Ovary (tissue), 9 donors: Measurements from ENCODE around the gene TRRAP. TPM values are rescaled to one million over a fixed set of nuclear protein-coding genes. Genes with fewer than 3 reads are reported as not detected.

Experiments
- DNase-seq, 5 donors: peaks; one replicate each; pipeline ENCODE4 v3.0.0-alpha.2; 2019 to 2020
- H3K27ac ChIP-seq, 2 donors: fragments of 200-600 bp; one replicate each; pipeline versions ENCODE4 v1.5.1 to v1.8.0; 2019 to 2022
- H3K27me3 ChIP-seq: fragments of 200-600 bp; one replicate; pipeline ENCODE4 v1.8.0; 2022
- H3K36me3 ChIP-seq: fragments of 200-600 bp; sonication (generic); one replicate; pipeline ENCODE4 v1.5.1; 2019
- H3K4me1 ChIP-seq: one replicate; pipeline ENCODE4 v1.8.1; 2013; ENCODE audit warnings: mild to moderate bottlenecking, moderate library complexity; ENCODE audit not compliant: insufficient read depth
- H3K4me3 ChIP-seq: fragments of 200-600 bp; sonication (generic); one replicate; pipeline ENCODE4 v1.5.1; 2017
- H3K9me3 ChIP-seq, 2 donors: fragments of 200-600 bp in 1 of 2; sonication (generic) in 1 of 2; one replicate each; pipeline versions ENCODE4 v1.5.1 to v1.8.1; 2013 to 2019; ENCODE audit warnings: mild to moderate bottlenecking in 1 of 2, moderate library complexity in 1 of 2
- EP300 ChIP-seq: sonication (generic); formaldehyde crosslinking; IDR thresholded peaks from one replicate; pipeline ENCODE4 v1.6.1; 2017; ENCODE audit warnings: antibody characterized with exemption
- POLR2A ChIP-seq: fragments of 450-650 bp; IDR thresholded peaks from one replicate; pipeline ENCODE4 v1.6.1; 2017; ENCODE audit warnings: antibody characterized with exemption, mild to moderate bottlenecking, moderate library complexity
- WGBS, 3 donors: extraction: QIAGEN DNeasy Blood & Tissue Kit in 1 of 3; methylation state at CpG; one replicate each; pipeline versions ENCODE4 v1.1.5 to v1.1.7; 2013 to 2017; 5-methylcytosine and 5-hydroxymethylcytosine counted together
- intact Hi-C, 4 donors: fragments of 100-400 bp; cut with DNase I; formaldehyde crosslinking; loops; one replicate each; pipeline versions ENCODE4 v1.11.0 to v1.15.1; 2022 to 2023
- polyA plus RNA-seq, 2 donors: library from polyadenylated mRNA; stranded (reverse); fragments of 200-250 nt in 1 of 2; fragments of 350-450 nt in 1 of 2; fragmentation: Illumina TruSeq in 1 of 2; extraction: RNeasy Lipid Tissue Mini Kit (QIAGEN cat#74804) in 1 of 2; gene quantifications; one replicate each; pipeline ENCODE4 v1.2.3, GENCODE V29; 2013 to 2014
- total RNA-seq, 7 donors: library from RNA; depleted of rRNA in 2 of 7; stranded (reverse); fragments of >200 nt in 2 of 7; fragmentation: NEBNext Ultra II Directional in 3 of 7; extraction: Animal tissue kit (Norgen Biotek cat#: 25700) in 3 of 7; gene quantifications; one replicate each; pipeline versions ENCODE4 v1.1.0 to v1.2.4, GENCODE V29; 2016 to 2023
- TF ChIP-seq, protein P1 (sequence below), 3 donors: fragments of 450-650 bp in 2 of 3; fragments of 200-600 bp in 1 of 3; IDR thresholded peaks; one replicate each; pipeline versions ENCODE4 v1.5.1 to v1.8.0; 2016 to 2022; ENCODE audit warnings: antibody characterized with exemption in 3 of 3, mild to moderate bottlenecking in 1 of 3
- donor health status: DM: no; HTN: no; CAD: no; lungs with moderate emphysema.
- donor health status: DM: no; HTN: no; CAD: no.
- donor health status: Bipolar disorder and iron deficiency.
- donor health status: DM: yes; HTN: yes; CAD: no.
- donor health status: DM: no; HTN: no; CAD: no.
- donor health status: DM: yes; HTN: yes; CAD: no.

TRRAP gene
- total and polyA plus RNA-seq, 9 donors = 15.9 to 47.9 (median 36.6) TPM

GRCh38 chr7:99010281-99010680 is 131.9 kb downstream of the TRRAP start:
- peak in 1 of 5 donors; percentile 6 for DNase-seq
- Histone ChIP-seq H3K27me3 (no peaks in the 10 kb centered on the region), H3K9me3 (no peaks in the 10 kb centered on the region), H3K36me3 (no peaks in the 10 kb centered on the region), H3K27ac (no peak overlapping the region), H3K4me3 (no peak overlapping the region), H3K4me1 (peaks cover 12% of the 10 kb centered on the region)
- 66 to 78% (median 69%) methylated on average over 9 of the region's 9 CpGs for WGBS, 3 donors
- intact Hi-C loops = no loop called here
- TF ChIP-seq EP300 (no peak), POLR2A (no peak)
- TF ChIP-seq, protein P1, sequence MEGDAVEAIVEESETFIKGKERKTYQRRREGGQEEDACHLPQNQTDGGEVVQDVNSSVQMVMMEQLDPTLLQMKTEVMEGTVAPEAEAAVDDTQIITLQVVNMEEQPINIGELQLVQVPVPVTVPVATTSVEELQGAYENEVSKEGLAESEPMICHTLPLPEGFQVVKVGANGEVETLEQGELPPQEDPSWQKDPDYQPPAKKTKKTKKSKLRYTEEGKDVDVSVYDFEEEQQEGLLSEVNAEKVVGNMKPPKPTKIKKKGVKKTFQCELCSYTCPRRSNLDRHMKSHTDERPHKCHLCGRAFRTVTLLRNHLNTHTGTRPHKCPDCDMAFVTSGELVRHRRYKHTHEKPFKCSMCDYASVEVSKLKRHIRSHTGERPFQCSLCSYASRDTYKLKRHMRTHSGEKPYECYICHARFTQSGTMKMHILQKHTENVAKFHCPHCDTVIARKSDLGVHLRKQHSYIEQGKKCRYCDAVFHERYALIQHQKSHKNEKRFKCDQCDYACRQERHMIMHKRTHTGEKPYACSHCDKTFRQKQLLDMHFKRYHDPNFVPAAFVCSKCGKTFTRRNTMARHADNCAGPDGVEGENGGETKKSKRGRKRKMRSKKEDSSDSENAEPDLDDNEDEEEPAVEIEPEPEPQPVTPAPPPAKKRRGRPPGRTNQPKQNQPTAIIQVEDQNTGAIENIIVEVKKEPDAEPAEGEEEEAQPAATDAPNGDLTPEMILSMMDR (IDR thresholded peaks at IDR 0.05) = no peak

DNA sequence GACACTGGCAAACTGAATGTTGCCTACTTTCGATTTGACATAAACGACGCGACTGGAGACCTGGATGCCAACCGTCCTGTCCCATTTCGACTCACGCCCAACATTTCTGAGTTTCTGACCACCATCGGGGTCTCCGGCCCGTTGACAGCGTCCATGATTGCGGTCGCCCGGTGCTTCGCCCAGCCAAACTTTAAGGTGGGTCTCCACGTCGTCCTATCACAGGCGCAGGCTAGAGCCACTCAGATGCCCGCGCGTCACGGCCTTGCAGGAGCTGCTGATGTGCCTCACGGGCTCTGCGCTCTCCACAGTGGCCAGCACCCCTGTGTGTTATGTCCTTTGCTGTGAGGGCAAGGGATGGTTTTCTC is 133.0 kb downstream of the TRRAP start:
- H3K9me3 ChIP-seq = no peaks in the 10 kb centered on the region
- H3K4me3 ChIP-seq = no peak overlapping the region
- TF ChIP-seq, protein P1 (IDR thresholded peaks at IDR 0.05) = no peak
- TF ChIP-seq EP300 = no peak
- no peak for TF ChIP-seq POLR2A
- H3K27me3 ChIP-seq = no peaks in the 10 kb centered on the region
- H3K27ac ChIP-seq = no peak overlapping the region
- no peaks in the 10 kb centered on the region for H3K36me3 ChIP-seq
- H3K4me1 ChIP-seq = peaks cover 12% of the 10 kb centered on the region
- intact Hi-C loops = no loop called here
- DNase-seq = peak in 1 of 5 donors; percentile 14
- WGBS, 3 donors = 96 to 97% (median 97%) methylated on average over 24 of the region's 24 CpGs

DNA sequence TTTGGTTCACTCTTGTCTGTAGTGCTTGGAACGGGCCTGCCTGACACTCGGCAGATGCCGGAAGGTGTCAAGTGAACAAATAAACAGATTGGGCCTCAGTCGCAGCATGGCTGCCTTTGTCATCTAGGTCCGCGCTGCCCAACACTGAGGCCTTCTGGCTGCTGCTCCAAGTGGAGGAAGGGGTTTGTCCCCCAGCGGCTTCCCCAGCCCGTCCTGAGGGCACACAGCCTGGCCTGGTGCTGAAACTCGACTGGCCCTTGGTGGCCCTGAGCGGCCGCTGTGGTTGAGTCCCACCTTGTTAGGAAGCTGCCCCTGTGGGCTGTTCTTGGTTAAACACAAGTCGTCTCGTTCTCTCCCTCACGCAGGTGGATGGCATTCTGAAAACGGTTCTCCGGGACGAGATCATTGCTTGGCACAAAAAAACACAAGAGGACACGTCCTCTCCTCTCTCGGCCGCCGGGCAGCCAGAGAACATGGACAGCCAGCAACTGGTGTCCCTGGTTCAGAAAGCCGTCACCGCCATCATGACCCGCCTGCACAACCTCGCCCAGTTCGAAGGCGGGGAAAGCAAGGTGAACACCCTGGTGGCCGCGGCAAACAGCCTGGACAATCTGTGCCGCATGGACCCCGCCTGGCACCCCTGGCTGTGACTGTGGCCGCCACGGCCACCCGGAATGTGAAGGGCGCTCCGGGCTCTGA is 133.5 kb downstream of the TRRAP start:
- peak in 2 of 5 donors; percentile 4 to 14 for DNase-seq
- 92 to 94% (median 93%) methylated on average over 36 of the region's 36 CpGs for WGBS, 3 donors

GRCh38 chr7:99012722-99013121 is 134.4 kb downstream of the TRRAP start:
- H3K36me3 ChIP-seq = no peaks in the 10 kb centered on the region
- DNase-seq = no peak

More for the DNA sequence above, 133.5 kb downstream of the TRRAP start:
- no peak for TF ChIP-seq POLR2A
- TF ChIP-seq, protein P1 (IDR thresholded peaks at IDR 0.05) = no peak
- no peak for TF ChIP-seq EP300
- H3K9me3 ChIP-seq = no peaks in the 10 kb centered on the region
- H3K4me1 ChIP-seq = peaks cover 12% of the 10 kb centered on the region
- H3K36me3 ChIP-seq = no peaks in the 10 kb centered on the region
- H3K27me3 ChIP-seq = no peaks in the 10 kb centered on the region
- intact Hi-C loops = no loop called here
- H3K4me3 ChIP-seq = no peak overlapping the region
- H3K27ac ChIP-seq = no peak overlapping the region

More at GRCh38 chr7:99012722-99013121, 134.4 kb downstream of the TRRAP start:
- TF ChIP-seq POLR2A (no peak), EP300 (no peak)
- TF ChIP-seq, protein P1 (IDR thresholded peaks at IDR 0.05) = no peak
- Histone ChIP-seq H3K27me3 (no peaks in the 10 kb centered on the region), H3K4me1 (peaks cover 12% of the 10 kb centered on the region), H3K4me3 (no peak overlapping the region), H3K27ac (no peak overlapping the region), H3K9me3 (no peaks in the 10 kb centered on the region)
- intact Hi-C loops = no loop called here
- 93 to 97% (median 96%) methylated on average over 13 of the region's 13 CpGs for WGBS, 3 donors
